ENCODE data around the gene RNF144A.
"Not testable (repeated sequence)": the region's sequence is repeated elsewhere in the genome, so short reads cannot be mapped to it uniquely, and the experiment has no call there.

Gene RNF144A

GRCh38 chr2:6926071-6926732 is 9.0 kb downstream of the RNF144A start:
- FAIRE-seq, result no peak

GRCh38 chr2:6927186-6927585 is 10.0 kb downstream of the RNF144A start:
- FAIRE-seq, result no peak
- DNase-seq (ENCODE audit: extremely low spot score, insufficient read length, low read depth), result no peak

More at GRCh38 chr2:6926071-6926732, 9.0 kb downstream of the RNF144A start:
- DNase-seq (ENCODE audit: extremely low spot score, insufficient read length, low read depth), result no peak

- DNase-seq (ENCODE audit: extremely low spot score, insufficient read length, low read depth), result no peak
Observed at GRCh38 chr2:6927753-6928152, 10.5 kb downstream of the RNF144A start.

GRCh38 chr2:6928452-6928851 is 11.2 kb downstream of the RNF144A start:
- DNase-seq (ENCODE audit: extremely low spot score, insufficient read length, low read depth) (no peak), FAIRE-seq (no peak)

More at GRCh38 chr2:6927753-6928152, 10.5 kb downstream of the RNF144A start:
- FAIRE-seq, result no peak

- no peak for FAIRE-seq
- no peak for DNase-seq (ENCODE audit: extremely low spot score, insufficient read length, low read depth)
Observed at GRCh38 chr2:6929196-6929819, 12.1 kb downstream of the RNF144A start.

GRCh38 chr2:6930923-6931647 is 13.9 kb downstream of the RNF144A start:
- no peak for FAIRE-seq
- no peak for DNase-seq (ENCODE audit: extremely low spot score, insufficient read length, low read depth)

GRCh38 chr2:6931753-6932152 is 14.5 kb downstream of the RNF144A start:
- DNase-seq (ENCODE audit: extremely low spot score, insufficient read length, low read depth), result no peak
- FAIRE-seq, result no peak

GRCh38 chr2:6932206-6932605 is 15.0 kb downstream of the RNF144A start:
- FAIRE-seq (no peak), DNase-seq (ENCODE audit: extremely low spot score, insufficient read length, low read depth) (no peak)

- FAIRE-seq, result no peak
- DNase-seq (ENCODE audit: extremely low spot score, insufficient read length, low read depth), result no peak
Observed at GRCh38 chr2:6932828-6933227, 15.6 kb downstream of the RNF144A start.

GRCh38 chr2:6933911-6934310 is 16.7 kb downstream of the RNF144A start:
- FAIRE-seq, result peak; percentile 5
- DNase-seq (ENCODE audit: extremely low spot score, insufficient read length, low read depth), result no peak

- DNase-seq (ENCODE audit: extremely low spot score, insufficient read length, low read depth), result no peak
- no peak for FAIRE-seq
Observed at GRCh38 chr2:6934345-6934744, 17.1 kb downstream of the RNF144A start.

- DNase-seq (ENCODE audit: extremely low spot score, insufficient read length, low read depth) (no peak), FAIRE-seq (no peak)
Observed at GRCh38 chr2:6934758-6935651, 17.8 kb downstream of the RNF144A start.

GRCh38 chr2:6935652-6936020 is 18.4 kb downstream of the RNF144A start:
- not testable (repeated sequence) for FAIRE-seq; DNase-seq (ENCODE audit: extremely low spot score, insufficient read length, low read depth)

GRCh38 chr2:6937157-6937556 is 19.9 kb downstream of the RNF144A start:
- DNase-seq (ENCODE audit: extremely low spot score, insufficient read length, low read depth) (no peak), FAIRE-seq (no peak)

GRCh38 chr2:6937582-6937981 is 20.4 kb downstream of the RNF144A start:
- DNase-seq (ENCODE audit: extremely low spot score, insufficient read length, low read depth), result no peak
- FAIRE-seq, result no peak

GRCh38 chr2:6939071-6939470 is 21.9 kb downstream of the RNF144A start:
- no peak for DNase-seq (ENCODE audit: extremely low spot score, insufficient read length, low read depth)
- no peak for FAIRE-seq

GRCh38 chr2:6940820-6941219 is 23.6 kb downstream of the RNF144A start:
- FAIRE-seq, result no peak
- no peak for DNase-seq (ENCODE audit: extremely low spot score, insufficient read length, low read depth)

GRCh38 chr2:6941299-6942046 is 24.3 kb downstream of the RNF144A start:
- DNase-seq (ENCODE audit: extremely low spot score, insufficient read length, low read depth) (no peak), FAIRE-seq (no peak)

- DNase-seq (ENCODE audit: extremely low spot score, insufficient read length, low read depth), result no peak
- no peak for FAIRE-seq
Observed at GRCh38 chr2:6942848-6943247, 25.6 kb downstream of the RNF144A start.

GRCh38 chr2:6943523-6943922 is 26.3 kb downstream of the RNF144A start:
- FAIRE-seq (no peak), DNase-seq (ENCODE audit: extremely low spot score, insufficient read length, low read depth) (no peak)
